Measurements from ENCODE around the gene SDHAF3. TPM values are rescaled to one million over a fixed set of nuclear protein-coding genes. Genes with fewer than 3 reads are reported as not detected.

SDHAF3 gene
- total and polyA plus RNA-seq, 2 donors (not counting 3 experiments of a cell fraction or from before 2014, with no cell fraction given), result 1.7 to 5.2 TPM

- H3K9me3 ChIP-seq (replicated peaks; ENCODE audit: control insufficient read depth, insufficient read depth, low read length), result no peaks in the 10 kb centered on the region
- TF ChIP-seq JUN (IDR thresholded peaks at IDR 0.05; ENCODE audit: borderline replicate concordance, insufficient read depth, insufficient read length, low read depth) (no peak), POLR2AphosphoS5 (IDR thresholded peaks at IDR 0.05; ENCODE audit: insufficient read depth, low read depth, low read length) (no peak), GATA2 (IDR thresholded peaks at IDR 0.05; ENCODE audit: insufficient read depth, insufficient read length, low read depth, low read length) (no peak), POLR2A (IDR thresholded peaks at IDR 0.05; ENCODE audit: low read depth, low read length) (no peak)
- no peak overlapping the region for H2AFZ ChIP-seq (ENCODE audit: low read depth, low read length)
- H4K20me1 ChIP-seq (replicated peaks; ENCODE audit: control insufficient read depth, extremely low read depth, insufficient read depth, low read length), result no peaks in the 10 kb centered on the region
- ChIA-PET POLR2A (no interaction called here), CTCF (no interaction called here)
- H3K4me3 ChIP-seq (replicated peaks in 1 of 3; ENCODE audit: insufficient read depth in 1 of 3, low read depth in 1 of 3, low read length in 3 of 3), result no peak overlapping the region
- no peaks in the 10 kb centered on the region for H3K36me3 ChIP-seq (ENCODE audit: control insufficient read depth in 2 of 2, extremely low read depth in 1 of 2, insufficient read depth in 2 of 2, low read length in 2 of 2)
- H3K27ac ChIP-seq (ENCODE audit: insufficient read depth, low read depth, low read length), result no peak overlapping the region
- H3K4me1 ChIP-seq (ENCODE audit: control insufficient read depth, extremely low read depth, insufficient read depth, low read length), result no peaks in the 10 kb centered on the region
- DNase-seq (ENCODE audit: low read depth, low spot score), result no peak
- no peak overlapping the region for H3K4me2 ChIP-seq (ENCODE audit: insufficient read depth, low read length)
- H3K9ac ChIP-seq (replicated peaks; ENCODE audit: extremely low read depth, insufficient read depth, low read length), result no peak overlapping the region
- no peaks in the 10 kb centered on the region for H3K9me1 ChIP-seq (replicated peaks; ENCODE audit: control insufficient read depth, extremely low read depth, insufficient read depth, low read length)
- H3K27me3 ChIP-seq (ENCODE audit: control insufficient read depth in 2 of 2, insufficient read depth in 2 of 2, low read length in 2 of 2), result no peaks in the 10 kb centered on the region
- intact Hi-C loops (cut with micrococcal nuclease), result no loop called here
- FAIRE-seq, result no peak
- dilution Hi-C loops (cut with MboI; ENCODE audit: extremely low pct_ligation_motif_present, low sequenced_read_pairs), result no loop called here
- H3K79me2 ChIP-seq (ENCODE audit: control insufficient read depth, insufficient read depth, low read length), result no peaks in the 10 kb centered on the region
- no TSS peak for BruUV-seq (replicated peaks)
Measured at GRCh38 chr7:97078023-97078969, 39.2 kb upstream of the SDHAF3 start.

GRCh38 chr7:97079300-97079699 lies 38.2 kb upstream of the SDHAF3 start:
- FAIRE-seq (no peak), DNase-seq (ENCODE audit: low read depth, low spot score) (no peak)
- intact Hi-C loops (cut with micrococcal nuclease), result no loop called here
- H3K9me1 ChIP-seq (replicated peaks; ENCODE audit: control insufficient read depth, extremely low read depth, insufficient read depth, low read length), result no peaks in the 10 kb centered on the region
- H3K9me3 ChIP-seq (replicated peaks; ENCODE audit: control insufficient read depth, insufficient read depth, low read length), result no peaks in the 10 kb centered on the region
- no peaks in the 10 kb centered on the region for H3K36me3 ChIP-seq (ENCODE audit: control insufficient read depth in 2 of 2, extremely low read depth in 1 of 2, insufficient read depth in 2 of 2, low read length in 2 of 2)
- no peak overlapping the region for H2AFZ ChIP-seq (ENCODE audit: low read depth, low read length)
- no peaks in the 10 kb centered on the region for H3K4me1 ChIP-seq (ENCODE audit: control insufficient read depth, extremely low read depth, insufficient read depth, low read length)
- no peaks in the 10 kb centered on the region for H4K20me1 ChIP-seq (replicated peaks; ENCODE audit: control insufficient read depth, extremely low read depth, insufficient read depth, low read length)
- no peak for TF ChIP-seq CTCF (IDR thresholded peaks at IDR 0.05; ENCODE audit: extremely low read depth in 1 of 2, insufficient read depth in 1 of 2, low read depth in 1 of 2, low read length in 2 of 2)
- no peak for TF ChIP-seq POLR2AphosphoS5 (IDR thresholded peaks at IDR 0.05; ENCODE audit: insufficient read depth, low read depth, low read length)
- TF ChIP-seq JUN (IDR thresholded peaks at IDR 0.05; ENCODE audit: borderline replicate concordance, insufficient read depth, insufficient read length, low read depth), result no peak
- TF ChIP-seq GATA2 (IDR thresholded peaks at IDR 0.05; ENCODE audit: insufficient read depth, insufficient read length, low read depth, low read length), result no peak
- no peak for TF ChIP-seq MAX (IDR thresholded peaks at IDR 0.05; ENCODE audit: insufficient read depth, insufficient read length)
- dilution Hi-C loops (cut with MboI; ENCODE audit: extremely low pct_ligation_motif_present, low sequenced_read_pairs), result no loop called here
- H3K27ac ChIP-seq (ENCODE audit: insufficient read depth, low read depth, low read length), result no peak overlapping the region
- no peak overlapping the region for H3K4me2 ChIP-seq (ENCODE audit: insufficient read depth, low read length)
- no peaks in the 10 kb centered on the region for H3K27me3 ChIP-seq (ENCODE audit: control insufficient read depth in 2 of 2, insufficient read depth in 2 of 2, low read length in 2 of 2)
- H3K4me3 ChIP-seq (replicated peaks in 1 of 3; ENCODE audit: insufficient read depth in 1 of 3, low read depth in 1 of 3, low read length in 3 of 3), result no peak overlapping the region
- CTCF ChIA-PET, result no interaction called here
- POLR2A ChIA-PET, result no interaction called here
- H3K79me2 ChIP-seq (ENCODE audit: control insufficient read depth, insufficient read depth, low read length), result no peaks in the 10 kb centered on the region
- BruUV-seq (replicated peaks), result no TSS peak
- no peak overlapping the region for H3K9ac ChIP-seq (replicated peaks; ENCODE audit: extremely low read depth, insufficient read depth, low read length)

Measured in endothelial cell of umbilical vein (primary cell).